ENCODE results near the gene APOO.
"Not testable (repeated sequence)": the region's sequence is repeated elsewhere in the genome, so short reads cannot be mapped to it uniquely, and the experiment has no call there.

APOO gene

DNA sequence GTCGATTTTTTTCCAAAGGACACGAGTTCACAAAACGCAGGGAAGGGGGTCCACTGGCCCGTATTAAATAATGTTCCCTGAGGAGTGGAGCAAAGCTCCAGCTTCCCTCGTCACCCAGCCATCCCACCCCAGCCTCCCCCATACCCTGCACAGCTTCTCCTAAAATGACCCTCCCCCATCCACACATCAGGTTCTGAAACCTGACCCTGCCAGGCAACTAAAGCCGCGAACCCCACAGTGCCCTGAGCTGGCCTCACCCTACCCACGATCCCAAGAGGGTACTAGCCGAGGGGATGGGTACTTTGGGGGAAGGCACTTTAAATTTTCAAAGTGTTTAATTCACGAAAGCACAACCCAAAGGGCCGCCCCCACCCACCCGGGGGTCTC is 634 bp downstream of the APOO start:
- in situ Hi-C loops (cut with MboI; ENCODE audit: low sequenced_read_pairs): loop anchor here (10.0 kb wide), 2 partner anchors 122 to 212 kb away; partner anchors contain the start of gene SAT1

GRCh38 chrX:23904096-23904495 is 3.6 kb downstream of the APOO start:
- in situ Hi-C loops (cut with MboI; ENCODE audit: low sequenced_read_pairs): loop anchor here (10.0 kb wide), 2 partner anchors 119 to 209 kb away; partner anchors contain the start of gene SAT1

- in situ Hi-C loops (cut with MboI; ENCODE audit: low sequenced_read_pairs): loop anchor here (10.0 kb wide), 2 partner anchors 118 to 208 kb away; partner anchors contain the start of gene SAT1
These were observed 5.3 kb downstream of the APOO start for GRCh38 chrX:23902419-23902818.

- in situ Hi-C loops (cut with MboI; ENCODE audit: low sequenced_read_pairs): loop anchor here (10.0 kb wide), 2 partner anchors 117 to 207 kb away; partner anchors contain the start of gene SAT1
These were observed 5.9 kb downstream of the APOO start for GRCh38 chrX:23901805-23902204.

DNA sequence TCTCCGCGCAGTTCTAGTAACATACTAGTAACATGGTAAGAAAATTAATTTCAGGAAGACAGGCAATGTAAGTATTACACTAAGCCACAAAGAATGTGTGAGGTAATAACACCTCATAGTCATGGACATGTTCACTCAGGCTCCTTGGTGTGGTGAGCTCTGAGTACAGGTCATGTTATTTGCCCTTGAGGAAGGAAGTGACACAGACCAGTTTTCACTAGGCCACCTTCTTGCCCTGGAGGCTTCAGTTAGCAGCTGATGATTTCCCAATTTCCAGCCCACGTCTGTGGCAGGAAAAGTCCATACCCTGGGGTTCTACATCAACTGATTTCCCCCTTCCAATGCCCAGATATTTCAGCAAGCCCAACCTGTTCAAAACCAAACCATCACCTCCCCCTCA is 6.7 kb downstream of the APOO start:
- in situ Hi-C loops (cut with MboI; ENCODE audit: low sequenced_read_pairs): loop anchor here (10.0 kb wide), 2 partner anchors 116 to 206 kb away; partner anchors contain the start of gene SAT1

GRCh38 chrX:23900220-23900797 is 7.4 kb downstream of the APOO start:
- in situ Hi-C loops (cut with MboI; ENCODE audit: low sequenced_read_pairs): loop anchor here (10.0 kb wide), 2 partner anchors 116 to 206 kb away; partner anchors contain the start of gene SAT1

- in situ Hi-C loops (cut with MboI; ENCODE audit: low sequenced_read_pairs): no loop called here
These were observed 9.3 kb downstream of the APOO start for GRCh38 chrX:23898412-23898959.

- in situ Hi-C loops (cut with MboI; ENCODE audit: low sequenced_read_pairs): no loop called here
These were observed 10.8 kb downstream of the APOO start for GRCh38 chrX:23896981-23897380.

DNA sequence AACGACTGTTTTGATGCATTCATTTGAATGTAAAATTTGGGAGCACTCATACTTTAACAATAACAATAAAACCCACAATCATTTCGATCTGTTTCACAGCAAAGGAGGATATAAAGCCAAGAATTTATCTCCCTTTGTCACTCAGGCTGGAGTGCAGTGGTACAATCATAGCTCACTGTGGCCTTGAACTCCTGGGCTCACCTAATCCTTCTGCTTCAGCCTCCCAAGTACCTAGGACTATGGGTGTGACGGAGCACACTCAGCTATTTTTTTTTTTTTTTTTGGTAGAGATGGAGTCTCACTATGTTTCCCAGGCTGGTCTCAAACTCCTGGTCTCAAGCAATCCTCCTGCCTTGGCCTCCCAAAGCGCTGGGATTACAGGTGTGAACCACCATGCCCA is 11.2 kb downstream of the APOO start:
- in situ Hi-C loops (cut with MboI; ENCODE audit: low sequenced_read_pairs): not testable (repeated sequence)

DNA sequence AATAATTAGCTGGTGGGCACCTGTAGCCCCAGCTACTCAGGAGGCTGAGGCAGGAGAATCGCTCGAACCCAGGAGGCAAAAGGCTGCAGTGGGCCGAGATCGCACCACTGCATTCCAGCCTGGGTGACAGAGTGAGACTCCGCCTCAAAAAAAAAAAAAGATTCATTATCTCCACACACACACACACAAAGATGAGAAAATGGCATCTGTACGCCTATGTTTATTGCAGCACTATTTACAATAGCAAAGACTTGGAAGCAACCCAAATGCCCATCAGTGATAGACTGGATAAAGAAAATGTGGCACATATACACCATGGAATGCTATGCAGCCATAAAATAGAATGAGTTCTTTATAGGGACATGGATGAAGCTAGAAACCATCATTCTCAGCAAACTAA is 12.7 kb downstream of the APOO start:
- in situ Hi-C loops (cut with MboI; ENCODE audit: low sequenced_read_pairs): not testable (repeated sequence)

- in situ Hi-C loops (cut with MboI; ENCODE audit: low sequenced_read_pairs): no loop called here
These were observed 16.8 kb downstream of the APOO start for GRCh38 chrX:23890933-23891332.

DNA sequence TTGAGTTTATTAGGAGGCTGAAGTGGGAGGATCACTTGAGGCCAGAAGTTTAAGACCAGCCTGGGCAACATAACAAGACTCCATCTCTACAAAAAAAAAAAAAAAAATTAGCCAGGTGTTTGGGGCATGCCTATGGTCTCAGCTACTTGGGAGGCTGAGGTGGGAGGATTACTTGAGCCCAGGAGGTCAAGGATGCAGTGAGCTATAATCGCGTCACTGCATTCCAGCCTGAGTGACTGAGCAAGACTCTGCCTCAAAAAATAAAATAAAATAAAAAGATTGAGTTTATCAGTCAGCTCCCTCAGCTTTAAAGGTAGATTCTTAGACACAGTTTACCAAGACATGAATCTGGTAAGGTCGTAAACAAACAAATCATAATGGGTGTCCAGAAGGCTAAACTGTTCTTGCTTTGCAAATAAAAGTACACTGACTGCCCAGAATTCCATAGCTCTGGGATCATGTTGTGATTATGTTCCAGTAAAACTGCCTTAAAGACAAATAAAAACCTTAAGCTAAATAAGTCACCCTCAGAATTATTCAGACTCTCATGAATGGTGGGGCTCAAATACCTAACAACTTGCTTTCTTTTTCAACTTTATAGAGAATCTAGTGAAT is 18.7 kb downstream of the APOO start:
- in situ Hi-C loops (cut with MboI; ENCODE audit: low sequenced_read_pairs): no loop called here

- in situ Hi-C loops (cut with MboI; ENCODE audit: low sequenced_read_pairs): no loop called here
These were observed 19.8 kb downstream of the APOO start for GRCh38 chrX:23887918-23888317.

GRCh38 chrX:23887451-23887850 is 20.3 kb downstream of the APOO start:
- in situ Hi-C loops (cut with MboI; ENCODE audit: low sequenced_read_pairs): no loop called here

- in situ Hi-C loops (cut with MboI; ENCODE audit: low sequenced_read_pairs): no loop called here
These were observed 21.9 kb downstream of the APOO start for GRCh38 chrX:23885803-23886202.

GRCh38 chrX:23884427-23885024 is 23.2 kb downstream of the APOO start:
- in situ Hi-C loops (cut with MboI; ENCODE audit: low sequenced_read_pairs): no loop called here

DNA sequence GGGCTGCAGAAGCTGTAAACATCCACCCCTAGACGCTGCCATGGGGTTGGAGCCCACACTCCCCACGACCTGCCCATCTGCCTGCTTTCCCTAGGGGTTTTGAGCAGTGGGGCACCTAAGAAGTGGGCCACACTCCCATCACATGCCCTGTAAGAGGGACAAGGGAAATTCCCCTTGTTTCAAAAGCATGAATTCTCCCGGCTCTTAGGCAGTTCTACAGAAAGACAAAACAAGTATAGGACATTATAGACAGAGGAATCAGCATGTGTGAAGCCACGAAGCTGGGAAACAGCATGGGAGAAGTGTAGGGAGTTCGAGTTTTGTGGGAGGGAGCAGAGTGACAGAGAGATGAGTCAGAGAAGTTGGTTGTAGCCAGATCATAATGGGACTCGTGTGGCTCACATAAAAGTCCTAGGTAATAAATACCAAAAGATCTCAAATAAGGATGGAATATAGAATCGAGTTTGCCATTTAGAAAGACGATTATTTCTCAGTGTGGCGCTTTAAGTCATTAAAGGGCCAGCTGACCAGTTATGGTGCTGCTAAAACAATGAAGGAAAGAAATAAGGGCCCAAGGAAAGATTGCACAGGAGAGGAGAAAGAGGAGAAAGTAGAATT is 23.9 kb downstream of the APOO start:
- in situ Hi-C loops (cut with MboI; ENCODE audit: low sequenced_read_pairs): no loop called here

DNA sequence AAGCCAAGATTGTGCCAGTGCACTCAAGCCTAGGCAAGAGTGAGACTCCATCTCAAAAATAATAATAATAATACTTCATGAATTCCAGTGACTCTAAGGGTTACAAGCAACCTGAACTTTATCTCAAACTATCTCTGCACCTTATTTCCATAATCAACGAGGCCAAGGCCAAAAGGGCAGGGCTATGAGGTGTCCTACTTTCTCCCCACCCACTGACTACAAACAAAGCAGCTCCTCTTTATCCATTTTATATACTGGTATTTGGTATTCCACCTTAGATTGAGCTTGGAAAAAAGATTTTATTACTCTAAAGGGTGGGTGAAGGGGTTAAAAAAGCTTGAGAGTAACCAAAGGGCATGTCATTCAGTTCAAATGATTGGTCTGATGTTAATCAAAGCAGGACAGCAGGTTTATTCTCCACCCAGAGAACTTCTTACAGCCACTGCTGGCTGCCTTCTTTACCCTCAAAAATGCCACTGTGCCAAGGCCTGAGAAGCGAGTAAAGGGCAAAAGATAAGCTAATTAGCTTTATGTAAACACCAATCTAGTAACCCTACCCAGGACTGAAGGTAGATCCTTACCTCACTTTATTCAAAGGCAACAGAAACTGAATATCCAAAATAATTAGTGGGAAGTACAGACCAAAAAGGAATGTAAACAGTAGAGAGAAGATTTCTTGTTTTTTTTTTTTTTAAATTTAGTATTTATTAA is 28.2 kb downstream of the APOO start:
- in situ Hi-C loops (cut with MboI; ENCODE audit: low sequenced_read_pairs): no loop called here

- in situ Hi-C loops (cut with MboI; ENCODE audit: low sequenced_read_pairs): no loop called here
These were observed 35.7 kb downstream of the APOO start for GRCh38 chrX:23871905-23872546.

GRCh38 chrX:23870041-23870440 is 37.7 kb downstream of the APOO start:
- in situ Hi-C loops (cut with MboI; ENCODE audit: low sequenced_read_pairs): no loop called here
